Natural killer cell (primary cell): ENCODE data around the gene SNAP23. TPM values are rescaled to one million over a fixed set of nuclear protein-coding genes. Genes with fewer than 3 reads are reported as not detected.
A peak's percentile ranks its signal among the peaks of the same experiment; 100 is the strongest.

ENCODE experiments used
- ATAC-seq, 3 donors: fragments of 150-1000 bp in 2 of 3; fragments of 200-7000 bp in 1 of 3; cut with Tn5 transposase; 1 replicate in 1 of 3; 2 replicates in 2 of 3; pipeline ENCODE4 v1.10.0; 2021; ENCODE audit warnings: mild to moderate bottlenecking in 2 of 3, moderate library complexity in 2 of 3
- DNase-seq, 2 donors: peaks; one replicate each; pipeline versions ENCODE4 v3.0.0 to v3.0.0-alpha.2; 2013 to 2021; ENCODE audit warnings: mixed read lengths in 1 of 2
- H3K27ac ChIP-seq: one replicate; pipeline ENCODE4 v1.5.1; 2013; ENCODE audit warnings: mild to moderate bottlenecking, low read length
- H3K27me3 ChIP-seq: one replicate; pipeline ENCODE4 v1.6.1; 2013; ENCODE audit warnings: low read length; ENCODE audit not compliant: control insufficient read depth, insufficient read depth
- H3K36me3 ChIP-seq: one replicate; pipeline ENCODE4 v1.6.1; 2013; ENCODE audit warnings: low read length; ENCODE audit not compliant: control insufficient read depth, insufficient read depth
- H3K4me1 ChIP-seq: one replicate; pipeline ENCODE4 v1.6.1; 2013; ENCODE audit warnings: low read length; ENCODE audit not compliant: control insufficient read depth, insufficient read depth
- H3K4me3 ChIP-seq: one replicate; pipeline ENCODE4 v1.5.1; 2013; ENCODE audit warnings: low read length
- H3K9me3 ChIP-seq: one replicate; pipeline ENCODE4 v1.6.1; 2013; ENCODE audit warnings: low read length; ENCODE audit not compliant: control insufficient read depth, insufficient read depth
- H3K27ac Mint-ChIP-seq, 2 donors: one replicate each; pipeline ENCODE4 v1.8.0; 2022; ENCODE audit warnings: mild to moderate bottlenecking in 2 of 2, mixed read lengths in 2 of 2, moderate library complexity in 1 of 2
- H3K27me3 Mint-ChIP-seq, 2 donors: one replicate each; pipeline ENCODE4 v1.8.0; 2022; ENCODE audit warnings: low read depth in 2 of 2, mixed read lengths in 2 of 2
- H3K36me3 Mint-ChIP-seq: one replicate; pipeline ENCODE4 v1.8.0; 2022; ENCODE audit warnings: mixed read lengths
- H3K4me1 Mint-ChIP-seq, 2 donors: one replicate each; pipeline ENCODE4 v1.8.0; 2022; ENCODE audit warnings: mixed read lengths in 2 of 2
- H3K4me3 Mint-ChIP-seq: one replicate; pipeline ENCODE4 v1.8.0; 2022; ENCODE audit warnings: mild to moderate bottlenecking, moderate library complexity, mixed read lengths
- H3K9me3 Mint-ChIP-seq, 2 donors: one replicate each; pipeline ENCODE4 v1.8.0; 2022; ENCODE audit warnings: mixed read lengths in 2 of 2
- WGBS: methylation state at CpG from one replicate; pipeline ENCODE4 v1.1.7; 2013; ENCODE audit warnings: missing lambda C conversion rate; ENCODE audit not compliant: insufficient coverage; 5-methylcytosine and 5-hydroxymethylcytosine counted together
- intact Hi-C: fragments of 100-400 bp; cut with micrococcal nuclease; formaldehyde crosslinking; loops from one replicate; pipeline ENCODE4 v1.14.2; 2022
- total RNA-seq, 4 donors: library from RNA; stranded (reverse); fragments of 120-200 nt in 1 of 4; gene quantifications; one replicate each; pipeline versions ENCODE4 v1.2.3 to v1.2.4, GENCODE V29; 2013 to 2022
- TF ChIP-seq, protein P1 (sequence below): fragments of 200-600 bp; IDR thresholded peaks from one replicate; pipeline ENCODE4 v1.8.0; 2022; ENCODE audit warnings: antibody characterized with exemption

Gene SNAP23
- total RNA-seq, 3 donors from 2014 or later (not counting 1 experiment from before 2014, with no cell fraction given): 72.7 to 85.2 (median 82.7) TPM

DNA sequence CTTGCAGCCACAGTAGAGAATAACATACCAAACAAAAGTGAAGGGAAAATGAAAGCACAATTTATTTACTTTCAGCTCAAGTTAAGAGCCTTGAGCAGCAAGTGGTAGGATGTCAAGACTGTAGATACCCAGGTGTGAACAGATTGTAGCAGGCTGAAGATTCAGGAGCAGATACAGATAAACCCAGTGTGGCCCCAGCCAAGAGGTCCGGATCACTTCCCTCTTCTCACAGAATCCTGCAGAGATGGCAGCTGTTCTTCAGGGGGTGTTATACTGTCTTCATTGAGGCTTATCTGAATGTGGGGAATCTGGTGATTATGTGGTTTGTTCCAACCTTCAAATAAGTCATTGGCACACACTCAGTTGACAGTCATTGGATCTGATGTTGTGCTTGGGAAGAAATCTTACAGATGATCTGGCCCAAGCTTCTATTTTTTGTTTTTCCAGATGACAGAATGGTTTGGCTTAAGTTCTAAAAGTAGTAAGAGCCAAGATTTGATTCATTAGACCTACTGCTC, 82.1 kb downstream of the SNAP23 start:
- H3K9me3 Mint-ChIP-seq: no peaks in the 10 kb centered on the region
- no peaks in the 10 kb centered on the region for H3K27me3 ChIP-seq
- H3K27me3 Mint-ChIP-seq: no peaks in the 10 kb centered on the region
- TF ChIP-seq, protein P1, sequence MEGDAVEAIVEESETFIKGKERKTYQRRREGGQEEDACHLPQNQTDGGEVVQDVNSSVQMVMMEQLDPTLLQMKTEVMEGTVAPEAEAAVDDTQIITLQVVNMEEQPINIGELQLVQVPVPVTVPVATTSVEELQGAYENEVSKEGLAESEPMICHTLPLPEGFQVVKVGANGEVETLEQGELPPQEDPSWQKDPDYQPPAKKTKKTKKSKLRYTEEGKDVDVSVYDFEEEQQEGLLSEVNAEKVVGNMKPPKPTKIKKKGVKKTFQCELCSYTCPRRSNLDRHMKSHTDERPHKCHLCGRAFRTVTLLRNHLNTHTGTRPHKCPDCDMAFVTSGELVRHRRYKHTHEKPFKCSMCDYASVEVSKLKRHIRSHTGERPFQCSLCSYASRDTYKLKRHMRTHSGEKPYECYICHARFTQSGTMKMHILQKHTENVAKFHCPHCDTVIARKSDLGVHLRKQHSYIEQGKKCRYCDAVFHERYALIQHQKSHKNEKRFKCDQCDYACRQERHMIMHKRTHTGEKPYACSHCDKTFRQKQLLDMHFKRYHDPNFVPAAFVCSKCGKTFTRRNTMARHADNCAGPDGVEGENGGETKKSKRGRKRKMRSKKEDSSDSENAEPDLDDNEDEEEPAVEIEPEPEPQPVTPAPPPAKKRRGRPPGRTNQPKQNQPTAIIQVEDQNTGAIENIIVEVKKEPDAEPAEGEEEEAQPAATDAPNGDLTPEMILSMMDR: no peak
- peak overlapping the region in 1 of 2 donors; percentile 23 for H3K27ac Mint-ChIP-seq
- ATAC-seq (no peak), DNase-seq (no peak)
- H3K27ac ChIP-seq: no peak overlapping the region
- H3K4me3 ChIP-seq: no peak overlapping the region
- no peaks in the 10 kb centered on the region for H3K9me3 ChIP-seq
- H3K36me3 Mint-ChIP-seq: no peaks in the 10 kb centered on the region
- no peaks in the 10 kb centered on the region for H3K36me3 ChIP-seq
- peaks cover 43 to 52% of the 10 kb centered on the region in 2 donors for H3K4me1 Mint-ChIP-seq
- H3K4me1 ChIP-seq: peaks cover 35% of the 10 kb centered on the region
- peak overlapping the region; percentile 93 for H3K4me3 Mint-ChIP-seq
- intact Hi-C loops: no loop called here
- 0% methylated on average over 1 of the region's 1 CpG for WGBS

DNA sequence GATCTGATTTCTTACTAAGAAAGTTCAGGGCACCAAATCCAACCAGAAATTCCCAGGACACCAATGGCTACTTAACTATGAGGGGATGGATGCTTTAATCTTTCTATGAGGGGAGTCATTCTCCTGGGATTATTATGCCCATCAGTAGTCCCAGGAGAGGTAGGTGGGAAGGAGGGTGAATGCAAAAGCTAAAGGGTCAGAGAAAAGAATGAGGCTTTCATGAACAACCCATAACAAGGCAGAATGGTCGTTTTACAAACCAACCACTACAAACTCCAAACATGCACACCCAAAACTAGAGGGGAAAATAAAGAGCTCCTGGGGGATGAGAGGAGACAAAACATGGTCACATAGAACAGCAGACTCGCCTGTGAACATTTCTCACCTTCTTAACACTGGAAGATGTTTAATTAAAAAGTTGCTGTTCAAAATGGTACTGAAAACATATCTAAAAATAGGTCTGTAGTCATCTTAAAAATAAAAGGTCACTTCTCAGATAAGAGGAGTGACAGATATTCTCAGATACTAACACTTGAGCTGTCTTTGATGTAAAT, 83.6 kb downstream of the SNAP23 start:
- TF ChIP-seq, protein P1: no peak
- no peak for ATAC-seq
- no peak for DNase-seq
- Histone ChIP-seq H3K9me3 (no peaks in the 10 kb centered on the region), H3K27ac (no peak overlapping the region), H3K4me1 (peaks cover 35% of the 10 kb centered on the region), H3K36me3 (no peaks in the 10 kb centered on the region), H3K4me3 (no peak overlapping the region), H3K27me3 (no peaks in the 10 kb centered on the region)
- WGBS: no CpG with 5 or more reads among the region's 2 CpGs
- intact Hi-C loops: no loop called here
- no peaks in the 10 kb centered on the region for H3K27me3 Mint-ChIP-seq
- H3K36me3 Mint-ChIP-seq: no peaks in the 10 kb centered on the region
- H3K27ac Mint-ChIP-seq: no peak overlapping the region
- peaks cover 45 to 52% of the 10 kb centered on the region in 2 donors for H3K4me1 Mint-ChIP-seq
- no peaks in the 10 kb centered on the region for H3K9me3 Mint-ChIP-seq
- H3K4me3 Mint-ChIP-seq: peak overlapping the region; percentile 36

DNA sequence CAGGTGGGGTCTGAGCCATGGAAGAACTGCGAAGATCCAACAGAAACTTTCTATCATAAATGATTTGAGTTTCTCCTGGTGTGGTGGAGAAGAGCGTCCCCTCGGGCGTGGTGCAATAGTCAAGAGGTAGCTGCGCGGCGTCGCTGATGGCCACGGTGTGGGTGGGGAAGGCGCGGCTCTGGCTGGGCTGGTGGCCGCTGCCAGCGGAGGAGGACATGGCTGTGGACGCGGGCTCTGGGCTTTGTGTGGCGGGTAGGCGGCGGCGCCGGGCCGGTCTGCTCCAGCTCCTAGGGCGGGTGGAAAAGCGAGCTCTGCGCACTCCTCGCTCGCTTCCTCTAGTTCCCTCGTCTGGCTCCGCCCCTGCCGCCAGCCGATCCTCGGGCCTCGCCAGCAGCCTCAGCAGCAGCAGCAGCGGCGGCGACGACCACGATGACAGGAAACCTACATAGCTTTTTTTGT, 85.9 kb downstream of the SNAP23 start:
- peak; percentile 66 to 88 for DNase-seq
- Mint-ChIP-seq H3K27me3 (no peaks in the 10 kb centered on the region), H3K4me3 (peak overlapping the region; percentile 87), H3K9me3 (no peaks in the 10 kb centered on the region), H3K4me1 (peaks cover 38 to 41% of the 10 kb centered on the region in 2 donors), H3K27ac (peak overlapping the region; percentile 65 to 86), H3K36me3 (no peaks in the 10 kb centered on the region)
- WGBS: under 1% methylated on average over 37 of the region's 37 CpGs
- no peaks in the 10 kb centered on the region for H3K9me3 ChIP-seq
- no peaks in the 10 kb centered on the region for H3K36me3 ChIP-seq
- H3K4me3 ChIP-seq: peak overlapping the region; percentile 45
- TF ChIP-seq, protein P1: no peak
- H3K27ac ChIP-seq: peak overlapping the region; percentile 68
- peak; percentile 97 to 98 (median 97) for ATAC-seq
- intact Hi-C loops: loop anchor here (2.0 kb wide), 1 partner anchor 28 kb away; no protein-coding TSS in a partner anchor
- no peaks in the 10 kb centered on the region for H3K27me3 ChIP-seq
- peaks cover 24% of the 10 kb centered on the region for H3K4me1 ChIP-seq

Other genes with a start within 250 kb of the SNAP23 start
- gene GANC, start 222.4 kb upstream of the SNAP23 start, total RNA-seq: 10 to 100 TPM; 23.5 to 31.3 (median 24.3) TPM
- gene TMEM87A, start 222.2 kb upstream of the SNAP23 start, total RNA-seq: 10 to 100 TPM; 70.8 to 76.4 (median 73.7) TPM
- gene CAPN3, start 136.1 kb upstream of the SNAP23 start, total RNA-seq: 10 to 100 TPM in 1 of 3 donors, 1 to 10 TPM in 2; 5.5 to 10.8 (median 6.8) TPM
- gene ZNF106, start 4.5 kb upstream of the SNAP23 start, total RNA-seq: 10 to 100 TPM; 39.6 to 53.1 (median 52.2) TPM
- 10 to 100 TPM; 29.4 to 43.9 (median 29.4) TPM for gene LRRC57, start 53.2 kb downstream of the SNAP23 start, total RNA-seq
- gene HAUS2, start 53.2 kb downstream of the SNAP23 start, total RNA-seq: 10 to 100 TPM; 24.9 to 26.2 (median 26.1) TPM
- 10 to 100 TPM; 20.0 to 22.5 (median 20.1) TPM for gene STARD9, start 80.0 kb downstream of the SNAP23 start, total RNA-seq
- 10 to 100 TPM; 18.1 to 36.9 (median 34.9) TPM for gene CDAN1, start 241.5 kb downstream of the SNAP23 start, total RNA-seq